Measurements from ENCODE around the gene TSBP1. TPM values are rescaled to one million over a fixed set of nuclear protein-coding genes. Genes with fewer than 3 reads are reported as not detected.

The TSBP1 gene
- total and polyA plus RNA-seq, 2 of the 8 experiments (the other 6 are each of a cell fraction or from before 2014, with no cell fraction given): not detected

DNA sequence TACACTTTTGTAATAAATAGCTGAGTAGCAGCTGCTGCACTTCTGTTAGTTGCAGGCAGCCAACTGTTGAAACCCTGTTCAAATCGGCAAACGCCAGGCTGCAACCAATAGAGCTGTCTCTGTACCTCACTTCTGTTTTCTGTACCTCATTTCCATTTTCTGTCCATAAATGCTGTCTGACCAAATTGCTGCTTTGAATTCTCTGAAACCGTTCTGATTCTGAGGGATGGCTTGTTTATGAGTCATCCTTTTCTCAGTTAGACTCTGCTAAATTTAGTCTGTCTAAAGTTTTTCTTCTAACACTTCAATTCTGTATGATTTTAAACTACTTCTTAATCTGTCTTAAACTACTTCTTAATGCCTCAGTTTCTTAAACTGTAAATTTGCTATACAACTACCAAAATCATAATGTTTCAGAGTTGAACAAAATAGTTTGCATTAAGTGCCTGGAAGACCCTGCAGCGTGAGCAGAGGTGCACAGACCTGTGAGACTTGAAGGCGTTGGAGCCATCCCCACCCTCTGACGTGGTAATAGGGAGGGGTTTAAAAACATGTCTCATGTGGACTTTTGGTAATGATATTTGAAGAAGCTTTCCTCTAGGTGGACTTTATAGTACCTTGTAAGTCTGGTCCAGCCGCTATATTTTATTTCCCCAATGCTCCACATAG, 25.7 kb upstream of the TSBP1 start (continued):
- TF ChIP-seq SIX5 (IDR thresholded peaks at IDR 0.05; ENCODE audit: low read depth, low read length): no peak
- TF ChIP-seq RFX5 (IDR thresholded peaks at IDR 0.05; ENCODE audit: borderline replicate concordance, low read depth, low read length): no peak
